Measurements from ENCODE around the gene KRT23.

- no peak for TF ChIP-seq CTCF (conservative IDR thresholded peaks at IDR 0.05)
- no peak for TF ChIP-seq EZH2 (IDR thresholded peaks at IDR 0.05; ENCODE audit: low read depth)
These were observed 29.4 kb upstream of the KRT23 start, which contains the start of gene KRT39 for GRCh38 chr17:40966848-40967247.
